NCI-H460 (cell line): ENCODE data around the gene RIC1. TPM values are rescaled to one million over a fixed set of nuclear protein-coding genes. Genes with fewer than 3 reads are reported as not detected.
"Not testable (repeated sequence)": the region's sequence is repeated elsewhere in the genome, so short reads cannot be mapped to it uniquely, and the experiment has no call there.

Source experiments
- DNase-seq: peaks from one replicate; pipeline ENCODE4 v3.0.0-alpha.2; 2016; ENCODE audit warnings: low read depth; ENCODE audit errors: extremely low read depth
- total RNA-seq: library from RNA; depleted of rRNA; stranded (reverse); fragments of >200 nt; shearing (Covaris generic); gene quantifications from 2 replicates; pipeline ENCODE4 v1.2.3, GENCODE V29; 2014

Gene RIC1
- total RNA-seq, 1 experiment from 2014 or later, result 16.6 TPM

GRCh38 chr9:5652821-5653220 lies 23.9 kb downstream of the RIC1 start:
- no peak for DNase-seq

GRCh38 chr9:5662804-5663203 lies 33.9 kb downstream of the RIC1 start:
- DNase-seq, result not testable (repeated sequence)

GRCh38 chr9:5665059-5665458 lies 36.2 kb downstream of the RIC1 start:
- no peak for DNase-seq

- DNase-seq, result no peak
Observed at GRCh38 chr9:5667391-5667790, 38.5 kb downstream of the RIC1 start.

- no peak for DNase-seq
Observed at GRCh38 chr9:5670079-5670478, 41.2 kb downstream of the RIC1 start.

- no peak for DNase-seq
Observed at GRCh38 chr9:5671711-5672353, 42.9 kb downstream of the RIC1 start.

- not testable (repeated sequence) for DNase-seq
Observed at GRCh38 chr9:5675046-5675445, 46.1 kb downstream of the RIC1 start.

GRCh38 chr9:5683591-5683990 lies 54.7 kb downstream of the RIC1 start:
- DNase-seq, result not testable (repeated sequence)

GRCh38 chr9:5684101-5684500 lies 55.2 kb downstream of the RIC1 start:
- DNase-seq, result no peak

GRCh38 chr9:5688109-5688508 lies 59.2 kb downstream of the RIC1 start:
- DNase-seq, result no peak

- DNase-seq, result no peak
Observed at GRCh38 chr9:5690278-5690677, 61.4 kb downstream of the RIC1 start.

GRCh38 chr9:5695860-5696259 lies 67.0 kb downstream of the RIC1 start:
- DNase-seq, result no peak

GRCh38 chr9:5696884-5697283 lies 68.0 kb downstream of the RIC1 start:
- no peak for DNase-seq

GRCh38 chr9:5698004-5698403 lies 69.1 kb downstream of the RIC1 start:
- DNase-seq, result no peak

GRCh38 chr9:5698810-5699556 lies 70.1 kb downstream of the RIC1 start:
- DNase-seq, result no peak

- no peak for DNase-seq
Observed at GRCh38 chr9:5708414-5708813, 79.5 kb downstream of the RIC1 start.

- no peak for DNase-seq
Observed at GRCh38 chr9:5712651-5713390, 83.9 kb downstream of the RIC1 start.

GRCh38 chr9:5714501-5715401 lies 85.8 kb downstream of the RIC1 start:
- no peak for DNase-seq

- DNase-seq, result no peak
Observed at GRCh38 chr9:5715548-5716127, 86.7 kb downstream of the RIC1 start.

GRCh38 chr9:5717434-5717833 lies 88.5 kb downstream of the RIC1 start:
- DNase-seq, result not testable (repeated sequence)
